ENCODE data around the gene C1orf174.

- TF ChIP-seq EZH2phosphoT487 (IDR thresholded peaks at IDR 0.05), result no peak
- TF ChIP-seq CTCF (IDR thresholded peaks at IDR 0.05), result no peak
Observed at GRCh38 chr1:3922201-3922725, 22.2 kb upstream of the C1orf174 start.
